ENCODE data around the gene ZNF367.

GRCh38 chr9:96391021-96391765, 27.0 kb downstream of the ZNF367 start:
- TF ChIP-seq CTCF (IDR thresholded peaks at IDR 0.05; ENCODE audit: low read depth, low read length) (no peak), POLR2A (IDR thresholded peaks at IDR 0.05; ENCODE audit: extremely low read depth, insufficient read length) (no peak), MAX (IDR thresholded peaks at IDR 0.05; ENCODE audit: low read depth, low read length) (no peak), MYC (IDR thresholded peaks at IDR 0.05; ENCODE audit: low read depth, low read length) (no peak)
